Activated T-cell treated with anti-CD3 and anti-CD28 coated beads for 4 hours (primary cell): ENCODE results near the gene DNAH9.

Source experiments
- DNase-seq: peaks from one replicate; pipeline ENCODE4 v3.0.0-alpha.2; 2020

Gene DNAH9

GRCh38 chr17:11612956-11613355 is 14.7 kb downstream of the DNAH9 start:
- no peak for DNase-seq

- no peak for DNase-seq
Observed at GRCh38 chr17:11618861-11619566, 20.7 kb downstream of the DNAH9 start.

- DNase-seq: no peak
Observed at GRCh38 chr17:11622492-11622891, 24.2 kb downstream of the DNAH9 start.

- DNase-seq: no peak
Observed at GRCh38 chr17:11624976-11625375, 26.7 kb downstream of the DNAH9 start.

GRCh38 chr17:11625878-11626277 is 27.6 kb downstream of the DNAH9 start:
- no peak for DNase-seq

- no peak for DNase-seq
Observed at GRCh38 chr17:11627301-11627940, 29.2 kb downstream of the DNAH9 start.

- DNase-seq: no peak
Observed at GRCh38 chr17:11628374-11628773, 30.1 kb downstream of the DNAH9 start.

GRCh38 chr17:11628831-11629230 is 30.6 kb downstream of the DNAH9 start:
- no peak for DNase-seq

- no peak for DNase-seq
Observed at GRCh38 chr17:11636771-11637170, 38.5 kb downstream of the DNAH9 start.

- DNase-seq: no peak
Observed at GRCh38 chr17:11637796-11638195, 39.5 kb downstream of the DNAH9 start.

- no peak for DNase-seq
Observed at GRCh38 chr17:11638700-11639265, 40.5 kb downstream of the DNAH9 start.

GRCh38 chr17:11639736-11640462 is 41.6 kb downstream of the DNAH9 start:
- no peak for DNase-seq

GRCh38 chr17:11640463-11640814 is 42.2 kb downstream of the DNAH9 start:
- no peak for DNase-seq

- no peak for DNase-seq
Observed at GRCh38 chr17:11641521-11642275, 43.4 kb downstream of the DNAH9 start.

- DNase-seq: no peak
Observed at GRCh38 chr17:11642655-11643054, 44.4 kb downstream of the DNAH9 start.

GRCh38 chr17:11643851-11644250 is 45.6 kb downstream of the DNAH9 start:
- no peak for DNase-seq

- DNase-seq: peak; percentile 9
Observed at GRCh38 chr17:11644265-11645212, 46.3 kb downstream of the DNAH9 start.

- DNase-seq: no peak
Observed at GRCh38 chr17:11645426-11645825, 47.2 kb downstream of the DNAH9 start.

- no peak for DNase-seq
Observed at GRCh38 chr17:11651089-11651488, 52.8 kb downstream of the DNAH9 start.

- DNase-seq: no peak
Observed at GRCh38 chr17:11668618-11669017, 70.3 kb downstream of the DNAH9 start.

GRCh38 chr17:11671126-11671525 is 72.9 kb downstream of the DNAH9 start:
- no peak for DNase-seq

GRCh38 chr17:11682646-11683045 is 84.4 kb downstream of the DNAH9 start:
- no peak for DNase-seq
